Neutrophil (primary cell): ENCODE data around the gene CFAP161.

Experiments
- H3K27ac ChIP-seq: fragments of 200-600 bp; sonication (generic); 2 replicates; pipeline ENCODE4 v1.5.1; 2016; ENCODE audit warnings: mild to moderate bottlenecking, moderate library complexity
- H3K27me3 ChIP-seq: fragments of 200-600 bp; sonication (generic); 2 replicates; pipeline ENCODE4 v1.6.0; 2016; ENCODE audit warnings: mild to moderate bottlenecking
- H3K36me3 ChIP-seq: fragments of 200-600 bp; sonication (generic); 2 replicates; pipeline ENCODE4 v1.5.1; 2017
- H3K4me1 ChIP-seq, 2 experiments: fragments of 200-600 bp in 1 of 2; sonication (generic) in 1 of 2; 1 replicate in 1 of 2; 2 replicates in 1 of 2; pipeline versions ENCODE4 v1.5.1 to v1.6.1; 2013 to 2016; ENCODE audit warnings: low read depth in 1 of 2, low read length in 1 of 2, mild to moderate bottlenecking in 1 of 2, moderate library complexity in 1 of 2; ENCODE audit not compliant: control insufficient read depth in 1 of 2, insufficient read depth in 1 of 2
- H3K4me3 ChIP-seq, 2 experiments: fragments of 200-600 bp in 1 of 2; sonication (generic) in 1 of 2; 1 replicate in 1 of 2; 2 replicates in 1 of 2; pipeline ENCODE4 v1.5.1; 2013 to 2016; ENCODE audit warnings: low read depth in 1 of 2, low read length in 1 of 2, mild to moderate bottlenecking in 1 of 2, moderate library complexity in 1 of 2
- H3K9me3 ChIP-seq: fragments of 200-600 bp; sonication (generic); 2 replicates; pipeline ENCODE4 v1.5.1; 2016
- CTCF ChIP-seq: fragments of 200-600 bp; sonication (generic); IDR thresholded peaks from 2 replicates; pipeline ENCODE4 v1.5.1; 2016; ENCODE audit warnings: antibody characterized with exemption

The CFAP161 gene

GRCh38 chr15:81095690-81096365 lies 38.2 kb upstream of the CFAP161 start:
- Histone ChIP-seq H3K27ac (no peak overlapping the region), H3K4me3 (no peak overlapping the region), H3K9me3 (no peaks in the 10 kb centered on the region), H3K36me3 (no peaks in the 10 kb centered on the region), H3K4me1 (peaks cover 9 to 10% of the 10 kb centered on the region in 2 experiments), H3K27me3 (peaks cover 46% of the 10 kb centered on the region)
- TF ChIP-seq CTCF: no peak

- Histone ChIP-seq H3K36me3 (no peaks in the 10 kb centered on the region), H3K4me1 (peaks cover 9 to 10% of the 10 kb centered on the region in 2 experiments), H3K27ac (no peak overlapping the region), H3K27me3 (peaks cover 46% of the 10 kb centered on the region), H3K4me3 (no peak overlapping the region), H3K9me3 (no peaks in the 10 kb centered on the region)
- TF ChIP-seq CTCF: no peak
Observed at GRCh38 chr15:81096398-81096797, 37.7 kb upstream of the CFAP161 start.

GRCh38 chr15:81097116-81097889 lies 36.8 kb upstream of the CFAP161 start:
- no peaks in the 10 kb centered on the region for H3K9me3 ChIP-seq
- no peak for TF ChIP-seq CTCF

GRCh38 chr15:81097890-81098280 lies 36.2 kb upstream of the CFAP161 start:
- Histone ChIP-seq H3K36me3 (no peaks in the 10 kb centered on the region), H3K4me1 (peaks cover 9 to 10% of the 10 kb centered on the region in 2 experiments), H3K9me3 (no peaks in the 10 kb centered on the region), H3K4me3 (no peak overlapping the region), H3K27ac (no peak overlapping the region), H3K27me3 (peaks cover 34% of the 10 kb centered on the region)
- TF ChIP-seq CTCF: no peak

More at GRCh38 chr15:81097116-81097889, 36.8 kb upstream of the CFAP161 start:
- Histone ChIP-seq H3K27me3 (peaks cover 40% of the 10 kb centered on the region), H3K27ac (no peak overlapping the region), H3K4me3 (no peak overlapping the region), H3K36me3 (no peaks in the 10 kb centered on the region), H3K4me1 (peaks cover 9 to 10% of the 10 kb centered on the region in 2 experiments)

GRCh38 chr15:81098349-81098748 lies 35.7 kb upstream of the CFAP161 start:
- Histone ChIP-seq H3K27ac (no peak overlapping the region), H3K4me3 (no peak overlapping the region), H3K27me3 (peaks cover 29% of the 10 kb centered on the region), H3K4me1 (peaks cover 9 to 10% of the 10 kb centered on the region in 2 experiments), H3K9me3 (no peaks in the 10 kb centered on the region), H3K36me3 (no peaks in the 10 kb centered on the region)
- no peak for TF ChIP-seq CTCF
